GM23338 (cell line): Measurements from ENCODE around the gene ANKRD66. TPM values are rescaled to one million over a fixed set of nuclear protein-coding genes. Genes with fewer than 3 reads are reported as not detected.

ENCODE experiments used
- ATAC-seq: fragments of 200-7000 bp; cut with Tn5 transposase; 3 replicates; pipeline ENCODE4 v1.9.1; 2020
- DNase-seq: peaks from one replicate; pipeline ENCODE4 v3.0.0-alpha.2; 2015; ENCODE audit warnings: low spot score
- H2AFZ ChIP-seq: fragments of 200-600 bp; sonication (generic); 2 replicates; pipeline ENCODE4 v1.8.0; 2016; ENCODE audit warnings: antibody characterized with exemption, mild to moderate bottlenecking, moderate library complexity
- H3F3A ChIP-seq: fragments of 200-600 bp; sonication (generic); replicated peaks from 2 replicates; pipeline ENCODE4 v1.8.0; 2017; ENCODE audit warnings: antibody characterized with exemption, mixed run types, low read depth
- H3K27ac ChIP-seq: fragments of 200-600 bp; sonication (generic); 2 replicates; pipeline ENCODE4 v1.6.1; 2016; ENCODE audit warnings: low read depth
- H3K27me3 ChIP-seq: fragments of 200-600 bp; sonication (generic); 2 replicates; pipeline ENCODE4 v1.8.0; 2016; ENCODE audit warnings: mild to moderate bottlenecking, mixed run types, moderate library complexity; ENCODE audit not compliant: insufficient read depth
- H3K36me3 ChIP-seq: fragments of 200-600 bp; sonication (generic); 2 replicates; pipeline ENCODE4 v1.8.0; 2016; ENCODE audit warnings: mild to moderate bottlenecking; ENCODE audit not compliant: insufficient read depth
- H3K4me1 ChIP-seq: fragments of 200-600 bp; sonication (generic); 2 replicates; pipeline ENCODE4 v1.8.0; 2016; ENCODE audit warnings: mild to moderate bottlenecking, moderate library complexity; ENCODE audit not compliant: insufficient read depth
- H3K4me2 ChIP-seq: fragments of 200-600 bp; sonication (generic); 2 replicates; pipeline ENCODE4 v1.7.1; 2017; ENCODE audit warnings: mixed run types
- H3K4me3 ChIP-seq: fragments of 200-600 bp; sonication (generic); 2 replicates; pipeline ENCODE4 v1.6.1; 2016; ENCODE audit warnings: mixed run types
- H3K79me2 ChIP-seq: fragments of 200-600 bp; sonication (generic); replicated peaks from 2 replicates; pipeline ENCODE4 v1.8.0; 2017; ENCODE audit warnings: mild to moderate bottlenecking; ENCODE audit not compliant: insufficient read depth
- H3K9me2 ChIP-seq: fragments of 200-600 bp; sonication (generic); 2 replicates; pipeline ENCODE4 v1.8.0; 2017; ENCODE audit not compliant: insufficient read depth
- H4K20me1 ChIP-seq: fragments of 200-600 bp; sonication (generic); replicated peaks from 2 replicates; pipeline ENCODE4 v1.8.0; 2017; ENCODE audit warnings: mild to moderate bottlenecking; ENCODE audit not compliant: insufficient read depth
- H3K27ac Mint-ChIP-seq: 2 replicates; pipeline ENCODE4 v1.8.0; 2020; ENCODE audit warnings: inconsistent platforms, mild to moderate bottlenecking, moderate library complexity, mixed read lengths
- H3K27me3 Mint-ChIP-seq: 3 replicates; pipeline ENCODE4 v1.8.0; 2022; ENCODE audit warnings: low read depth, mild to moderate bottlenecking, moderate library complexity, mixed read lengths, inconsistent platforms; ENCODE audit not compliant: insufficient read depth, poor library complexity
- H3K36me3 Mint-ChIP-seq: 3 replicates; pipeline ENCODE4 v1.8.0; 2021; ENCODE audit warnings: low read depth, mild to moderate bottlenecking, inconsistent platforms, moderate library complexity, mixed read lengths
- H3K4me1 Mint-ChIP-seq: 3 replicates; pipeline ENCODE4 v1.8.0; 2020; ENCODE audit warnings: mild to moderate bottlenecking, inconsistent platforms, mixed read lengths
- H3K4me3 Mint-ChIP-seq: 3 replicates; pipeline ENCODE4 v1.8.0; 2021; ENCODE audit warnings: moderate library complexity, mild to moderate bottlenecking, inconsistent platforms, mixed read lengths
- H3K9me3 Mint-ChIP-seq: 3 replicates; pipeline ENCODE4 v1.8.0; 2020; ENCODE audit warnings: moderate library complexity, mild to moderate bottlenecking, inconsistent platforms, mixed read lengths
- CREB1 ChIP-seq: fragments of 250-450 bp; sonication (Bioruptor Pico); IDR thresholded peaks from 2 replicates; pipeline ENCODE4 v1.5.0; 2020; ENCODE audit warnings: low read depth, mild to moderate bottlenecking, moderate library complexity
- EZH2 ChIP-seq: fragments of 200-600 bp; sonication (generic); IDR thresholded peaks from one replicate; pipeline ENCODE4 v1.8.0; 2017; ENCODE audit warnings: antibody characterized with exemption, mild to moderate bottlenecking, low read depth; ENCODE audit not compliant: unreplicated experiment
- EZH2phosphoT487 ChIP-seq: fragments of 200-600 bp; sonication (generic); IDR thresholded peaks from one replicate; pipeline ENCODE4 v1.8.1; 2018; ENCODE audit warnings: antibody characterized with exemption; ENCODE audit not compliant: unreplicated experiment
- JUNB ChIP-seq: IDR thresholded peaks from one replicate; pipeline ENCODE4 v1.6.1; 2016; ENCODE audit warnings: antibody characterized with exemption; ENCODE audit not compliant: unreplicated experiment
- NANOG ChIP-seq: IDR thresholded peaks from 2 replicates; pipeline ENCODE4 v1.6.1; 2016; ENCODE audit warnings: antibody characterized with exemption, borderline replicate concordance
- POLR2AphosphoS5 ChIP-seq: IDR thresholded peaks from 2 replicates; pipeline ENCODE4 v1.6.1; 2016; ENCODE audit warnings: antibody characterized with exemption, low read depth
- STAT1 ChIP-seq: IDR thresholded peaks from one replicate; pipeline ENCODE4 v1.6.1; 2016; ENCODE audit warnings: antibody characterized with exemption; ENCODE audit not compliant: unreplicated experiment
- ZNF114 ChIP-seq: fragments of 250-450 bp; sonication (Bioruptor Pico); IDR thresholded peaks from 2 replicates; pipeline ENCODE4 v1.5.0; 2020; ENCODE audit warnings: mild to moderate bottlenecking, moderate library complexity
- polyA plus RNA-seq: library from polyadenylated mRNA; unstranded; fragments of >200 nt; fragmentation: Nextera tagmentation; extraction: Ambion mirVana; gene quantifications from 2 replicates; pipeline ENCODE4 v1.2.1, GENCODE V29; 2016
- total RNA-seq: library from RNA; depleted of rRNA; stranded (reverse); fragments of >200 nt; shearing (Covaris generic); gene quantifications from 2 replicates; pipeline ENCODE4 v1.2.3, GENCODE V29; 2014
- TF ChIP-seq, protein P1 (sequence below): fragments of 250-450 bp; sonication (Bioruptor Pico); IDR thresholded peaks from 2 replicates; pipeline ENCODE4 v1.5.0; 2020; ENCODE audit warnings: mild to moderate bottlenecking, moderate library complexity
- TF ChIP-seq, protein P2 (sequence below): IDR thresholded peaks from one replicate; pipeline ENCODE4 v1.6.1; 2018; ENCODE audit warnings: antibody characterized with exemption; ENCODE audit not compliant: unreplicated experiment
- TF ChIP-seq, protein P3 (sequence below): IDR thresholded peaks from 2 replicates; pipeline ENCODE4 v1.6.1; 2016; ENCODE audit warnings: antibody characterized with exemption
- TF ChIP-seq, protein P4 (sequence below), 2 experiments: fragments of 200-600 bp in 1 of 2; sonication (generic) in 1 of 2; conservative IDR thresholded peaks; 2 replicates each; pipeline versions ENCODE4 v1.5.1 to v1.6.1; 2016 to 2017; ENCODE audit warnings: antibody characterized with exemption in 2 of 2, low read depth in 2 of 2, mild to moderate bottlenecking in 2 of 2, moderate library complexity in 1 of 2

Gene ANKRD66
- total and polyA plus RNA-seq, 2 experiments from 2014 or later = not detected

DNA sequence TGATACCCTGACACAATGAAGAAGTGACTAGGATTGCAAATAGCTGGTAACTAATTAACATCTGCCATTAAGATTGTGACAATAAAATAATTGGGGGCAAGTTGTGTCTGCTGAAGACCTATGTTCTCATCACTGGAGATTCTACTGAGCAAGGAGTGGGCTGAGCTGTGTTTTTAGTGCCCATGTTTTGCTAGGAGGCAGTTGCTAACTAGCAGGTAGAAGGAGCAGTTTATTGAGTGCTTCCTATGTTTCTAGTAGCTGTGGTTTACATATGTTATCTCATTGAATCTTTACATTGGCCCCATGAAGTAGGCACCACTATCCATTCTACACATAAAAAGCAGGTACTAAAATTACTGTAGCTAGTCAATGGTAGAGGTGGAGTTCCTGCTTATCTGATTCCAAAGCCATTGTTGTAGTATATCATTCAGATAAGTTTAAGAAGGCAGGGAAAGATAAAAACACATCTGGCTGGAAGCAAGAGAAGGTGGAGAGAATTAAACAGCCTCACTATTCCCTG is 43.7 kb downstream of the ANKRD66 start:
- TF ChIP-seq, protein P1, sequence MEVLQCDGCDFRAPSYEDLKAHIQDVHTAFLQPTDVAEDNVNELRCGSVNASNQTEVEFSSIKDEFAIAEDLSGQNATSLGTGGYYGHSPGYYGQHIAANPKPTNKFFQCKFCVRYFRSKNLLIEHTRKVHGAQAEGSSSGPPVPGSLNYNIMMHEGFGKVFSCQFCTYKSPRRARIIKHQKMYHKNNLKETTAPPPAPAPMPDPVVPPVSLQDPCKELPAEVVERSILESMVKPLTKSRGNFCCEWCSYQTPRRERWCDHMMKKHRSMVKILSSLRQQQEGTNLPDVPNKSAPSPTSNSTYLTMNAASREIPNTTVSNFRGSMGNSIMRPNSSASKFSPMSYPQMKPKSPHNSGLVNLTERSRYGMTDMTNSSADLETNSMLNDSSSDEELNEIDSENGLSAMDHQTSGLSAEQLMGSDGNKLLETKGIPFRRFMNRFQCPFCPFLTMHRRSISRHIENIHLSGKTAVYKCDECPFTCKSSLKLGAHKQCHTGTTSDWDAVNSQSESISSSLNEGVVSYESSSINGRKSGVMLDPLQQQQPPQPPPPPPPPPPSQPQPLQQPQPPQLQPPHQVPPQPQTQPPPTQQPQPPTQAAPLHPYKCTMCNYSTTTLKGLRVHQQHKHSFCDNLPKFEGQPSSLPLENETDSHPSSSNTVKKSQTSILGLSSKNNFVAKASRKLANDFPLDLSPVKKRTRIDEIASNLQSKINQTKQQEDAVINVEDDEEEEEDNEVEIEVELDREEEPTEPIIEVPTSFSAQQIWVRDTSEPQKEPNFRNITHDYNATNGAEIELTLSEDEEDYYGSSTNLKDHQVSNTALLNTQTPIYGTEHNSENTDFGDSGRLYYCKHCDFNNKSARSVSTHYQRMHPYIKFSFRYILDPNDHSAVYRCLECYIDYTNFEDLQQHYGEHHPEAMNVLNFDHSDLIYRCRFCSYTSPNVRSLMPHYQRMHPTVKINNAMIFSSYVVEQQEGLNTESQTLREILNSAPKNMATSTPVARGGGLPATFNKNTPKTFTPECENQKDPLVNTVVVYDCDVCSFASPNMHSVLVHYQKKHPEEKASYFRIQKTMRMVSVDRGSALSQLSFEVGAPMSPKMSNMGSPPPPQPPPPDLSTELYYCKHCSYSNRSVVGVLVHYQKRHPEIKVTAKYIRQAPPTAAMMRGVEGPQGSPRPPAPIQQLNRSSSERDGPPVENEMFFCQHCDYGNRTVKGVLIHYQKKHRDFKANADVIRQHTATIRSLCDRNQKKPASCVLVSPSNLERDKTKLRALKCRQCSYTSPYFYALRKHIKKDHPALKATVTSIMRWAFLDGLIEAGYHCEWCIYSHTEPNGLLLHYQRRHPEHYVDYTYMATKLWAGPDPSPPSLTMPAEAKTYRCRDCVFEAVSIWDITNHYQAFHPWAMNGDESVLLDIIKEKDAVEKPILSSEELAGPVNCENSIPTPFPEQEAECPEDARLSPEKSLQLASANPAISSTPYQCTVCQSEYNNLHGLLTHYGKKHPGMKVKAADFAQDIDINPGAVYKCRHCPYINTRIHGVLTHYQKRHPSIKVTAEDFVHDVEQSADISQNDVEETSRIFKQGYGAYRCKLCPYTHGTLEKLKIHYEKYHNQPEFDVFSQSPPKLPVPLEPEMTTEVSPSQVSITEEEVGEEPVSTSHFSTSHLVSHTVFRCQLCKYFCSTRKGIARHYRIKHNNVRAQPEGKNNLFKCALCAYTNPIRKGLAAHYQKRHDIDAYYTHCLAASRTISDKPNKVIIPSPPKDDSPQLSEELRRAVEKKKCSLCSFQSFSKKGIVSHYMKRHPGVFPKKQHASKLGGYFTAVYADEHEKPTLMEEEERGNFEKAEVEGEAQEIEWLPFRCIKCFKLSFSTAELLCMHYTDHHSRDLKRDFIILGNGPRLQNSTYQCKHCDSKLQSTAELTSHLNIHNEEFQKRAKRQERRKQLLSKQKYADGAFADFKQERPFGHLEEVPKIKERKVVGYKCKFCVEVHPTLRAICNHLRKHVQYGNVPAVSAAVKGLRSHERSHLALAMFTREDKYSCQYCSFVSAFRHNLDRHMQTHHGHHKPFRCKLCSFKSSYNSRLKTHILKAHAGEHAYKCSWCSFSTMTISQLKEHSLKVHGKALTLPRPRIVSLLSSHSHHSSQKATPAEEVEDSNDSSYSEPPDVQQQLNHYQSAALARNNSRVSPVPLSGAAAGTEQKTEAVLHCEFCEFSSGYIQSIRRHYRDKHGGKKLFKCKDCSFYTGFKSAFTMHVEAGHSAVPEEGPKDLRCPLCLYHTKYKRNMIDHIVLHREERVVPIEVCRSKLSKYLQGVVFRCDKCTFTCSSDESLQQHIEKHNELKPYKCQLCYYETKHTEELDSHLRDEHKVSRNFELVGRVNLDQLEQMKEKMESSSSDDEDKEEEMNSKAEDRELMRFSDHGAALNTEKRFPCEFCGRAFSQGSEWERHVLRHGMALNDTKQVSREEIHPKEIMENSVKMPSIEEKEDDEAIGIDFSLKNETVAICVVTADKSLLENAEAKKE (CRISPR knock-in tag) = no peak
- TF ChIP-seq, protein P2, sequence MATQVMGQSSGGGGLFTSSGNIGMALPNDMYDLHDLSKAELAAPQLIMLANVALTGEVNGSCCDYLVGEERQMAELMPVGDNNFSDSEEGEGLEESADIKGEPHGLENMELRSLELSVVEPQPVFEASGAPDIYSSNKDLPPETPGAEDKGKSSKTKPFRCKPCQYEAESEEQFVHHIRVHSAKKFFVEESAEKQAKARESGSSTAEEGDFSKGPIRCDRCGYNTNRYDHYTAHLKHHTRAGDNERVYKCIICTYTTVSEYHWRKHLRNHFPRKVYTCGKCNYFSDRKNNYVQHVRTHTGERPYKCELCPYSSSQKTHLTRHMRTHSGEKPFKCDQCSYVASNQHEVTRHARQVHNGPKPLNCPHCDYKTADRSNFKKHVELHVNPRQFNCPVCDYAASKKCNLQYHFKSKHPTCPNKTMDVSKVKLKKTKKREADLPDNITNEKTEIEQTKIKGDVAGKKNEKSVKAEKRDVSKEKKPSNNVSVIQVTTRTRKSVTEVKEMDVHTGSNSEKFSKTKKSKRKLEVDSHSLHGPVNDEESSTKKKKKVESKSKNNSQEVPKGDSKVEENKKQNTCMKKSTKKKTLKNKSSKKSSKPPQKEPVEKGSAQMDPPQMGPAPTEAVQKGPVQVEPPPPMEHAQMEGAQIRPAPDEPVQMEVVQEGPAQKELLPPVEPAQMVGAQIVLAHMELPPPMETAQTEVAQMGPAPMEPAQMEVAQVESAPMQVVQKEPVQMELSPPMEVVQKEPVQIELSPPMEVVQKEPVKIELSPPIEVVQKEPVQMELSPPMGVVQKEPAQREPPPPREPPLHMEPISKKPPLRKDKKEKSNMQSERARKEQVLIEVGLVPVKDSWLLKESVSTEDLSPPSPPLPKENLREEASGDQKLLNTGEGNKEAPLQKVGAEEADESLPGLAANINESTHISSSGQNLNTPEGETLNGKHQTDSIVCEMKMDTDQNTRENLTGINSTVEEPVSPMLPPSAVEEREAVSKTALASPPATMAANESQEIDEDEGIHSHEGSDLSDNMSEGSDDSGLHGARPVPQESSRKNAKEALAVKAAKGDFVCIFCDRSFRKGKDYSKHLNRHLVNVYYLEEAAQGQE = no peak
- TF ChIP-seq EZH2 (no peak), STAT1 (no peak), EZH2phosphoT487 (no peak), CREB1 (CRISPR knock-in tag) (no peak), POLR2AphosphoS5 (no peak), JUNB (no peak), NANOG (no peak), ZNF114 (CRISPR knock-in tag) (no peak)
- TF ChIP-seq, protein P3, sequence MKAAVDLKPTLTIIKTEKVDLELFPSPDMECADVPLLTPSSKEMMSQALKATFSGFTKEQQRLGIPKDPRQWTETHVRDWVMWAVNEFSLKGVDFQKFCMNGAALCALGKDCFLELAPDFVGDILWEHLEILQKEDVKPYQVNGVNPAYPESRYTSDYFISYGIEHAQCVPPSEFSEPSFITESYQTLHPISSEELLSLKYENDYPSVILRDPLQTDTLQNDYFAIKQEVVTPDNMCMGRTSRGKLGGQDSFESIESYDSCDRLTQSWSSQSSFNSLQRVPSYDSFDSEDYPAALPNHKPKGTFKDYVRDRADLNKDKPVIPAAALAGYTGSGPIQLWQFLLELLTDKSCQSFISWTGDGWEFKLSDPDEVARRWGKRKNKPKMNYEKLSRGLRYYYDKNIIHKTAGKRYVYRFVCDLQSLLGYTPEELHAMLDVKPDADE = no peak
- TF ChIP-seq, protein P4, sequence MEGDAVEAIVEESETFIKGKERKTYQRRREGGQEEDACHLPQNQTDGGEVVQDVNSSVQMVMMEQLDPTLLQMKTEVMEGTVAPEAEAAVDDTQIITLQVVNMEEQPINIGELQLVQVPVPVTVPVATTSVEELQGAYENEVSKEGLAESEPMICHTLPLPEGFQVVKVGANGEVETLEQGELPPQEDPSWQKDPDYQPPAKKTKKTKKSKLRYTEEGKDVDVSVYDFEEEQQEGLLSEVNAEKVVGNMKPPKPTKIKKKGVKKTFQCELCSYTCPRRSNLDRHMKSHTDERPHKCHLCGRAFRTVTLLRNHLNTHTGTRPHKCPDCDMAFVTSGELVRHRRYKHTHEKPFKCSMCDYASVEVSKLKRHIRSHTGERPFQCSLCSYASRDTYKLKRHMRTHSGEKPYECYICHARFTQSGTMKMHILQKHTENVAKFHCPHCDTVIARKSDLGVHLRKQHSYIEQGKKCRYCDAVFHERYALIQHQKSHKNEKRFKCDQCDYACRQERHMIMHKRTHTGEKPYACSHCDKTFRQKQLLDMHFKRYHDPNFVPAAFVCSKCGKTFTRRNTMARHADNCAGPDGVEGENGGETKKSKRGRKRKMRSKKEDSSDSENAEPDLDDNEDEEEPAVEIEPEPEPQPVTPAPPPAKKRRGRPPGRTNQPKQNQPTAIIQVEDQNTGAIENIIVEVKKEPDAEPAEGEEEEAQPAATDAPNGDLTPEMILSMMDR (conservative IDR thresholded peaks at IDR 0.05; ENCODE audit: low read depth in 2 of 2) = no peak
- Mint-ChIP-seq H3K27me3 (no peaks in the 10 kb centered on the region), H3K4me3 (no peak overlapping the region), H3K9me3 (no peaks in the 10 kb centered on the region), H3K27ac (no peak overlapping the region), H3K36me3 (no peaks in the 10 kb centered on the region), H3K4me1 (no peaks in the 10 kb centered on the region)
- Histone ChIP-seq H3K27me3 (no peaks in the 10 kb centered on the region), H3F3A (no peaks in the 10 kb centered on the region), H3K27ac (no peak overlapping the region), H3K4me3 (no peak overlapping the region), H4K20me1 (no peaks in the 10 kb centered on the region), H3K36me3 (no peaks in the 10 kb centered on the region), H3K9me2 (no peaks in the 10 kb centered on the region; the same call in 1 of the 2 replicates), H3K4me2 (no peak overlapping the region), H2AFZ (no peak overlapping the region), H3K4me1 (no peaks in the 10 kb centered on the region), H3K79me2 (no peaks in the 10 kb centered on the region)
- ATAC-seq = no peak
- no peak for DNase-seq
